ENCODE data around the gene CSTF2T.

CSTF2T gene

GRCh38 chr10:51675088-51675487 is 24.3 kb downstream of the CSTF2T start:
- Histone ChIP-seq H3K9me3 (ENCODE audit: control insufficient read depth in 1 of 2, low read length in 2 of 2) (no peaks in the 10 kb centered on the region), H3K27me3 (ENCODE audit: control insufficient read depth in 1 of 2, insufficient read depth in 2 of 2, low read length in 2 of 2) (no peaks in the 10 kb centered on the region), H3K36me3 (ENCODE audit: control insufficient read depth in 1 of 2, insufficient read depth in 2 of 2, low read length in 2 of 2) (no peaks in the 10 kb centered on the region), H3K4me1 (ENCODE audit: control insufficient read depth in 1 of 2, insufficient read depth in 2 of 2, low read length in 2 of 2) (no peaks in the 10 kb centered on the region), H3K27ac (ENCODE audit: low read depth, low read length) (no peak overlapping the region), H3K4me3 (ENCODE audit: low read depth in 1 of 2, low read length in 2 of 2) (no peak overlapping the region), H3K9ac (ENCODE audit: low read depth in 1 of 2, low read length in 2 of 2) (no peak overlapping the region)

- no peaks in the 10 kb centered on the region for H3K27me3 ChIP-seq (ENCODE audit: control insufficient read depth in 1 of 2, insufficient read depth in 2 of 2, low read length in 2 of 2)
- no peak overlapping the region for H3K27ac ChIP-seq (ENCODE audit: low read depth, low read length)
- no peak overlapping the region for H3K9ac ChIP-seq (ENCODE audit: low read depth in 1 of 2, low read length in 2 of 2)
- no peak overlapping the region for H3K4me3 ChIP-seq (ENCODE audit: low read depth in 1 of 2, low read length in 2 of 2)
- no peaks in the 10 kb centered on the region for H3K9me3 ChIP-seq (ENCODE audit: control insufficient read depth in 1 of 2, low read length in 2 of 2)
- H3K4me1 ChIP-seq (ENCODE audit: control insufficient read depth in 1 of 2, insufficient read depth in 2 of 2, low read length in 2 of 2) = no peaks in the 10 kb centered on the region
- H3K36me3 ChIP-seq (ENCODE audit: control insufficient read depth in 1 of 2, insufficient read depth in 2 of 2, low read length in 2 of 2) = no peaks in the 10 kb centered on the region
These were observed 27.3 kb downstream of the CSTF2T start for GRCh38 chr10:51672039-51672535.

- H3K27ac ChIP-seq (ENCODE audit: low read depth, low read length) = no peak overlapping the region
- no peak overlapping the region for H3K9ac ChIP-seq (ENCODE audit: low read depth in 1 of 2, low read length in 2 of 2)
These were observed 30.4 kb downstream of the CSTF2T start for GRCh38 chr10:51669041-51669440.

DNA sequence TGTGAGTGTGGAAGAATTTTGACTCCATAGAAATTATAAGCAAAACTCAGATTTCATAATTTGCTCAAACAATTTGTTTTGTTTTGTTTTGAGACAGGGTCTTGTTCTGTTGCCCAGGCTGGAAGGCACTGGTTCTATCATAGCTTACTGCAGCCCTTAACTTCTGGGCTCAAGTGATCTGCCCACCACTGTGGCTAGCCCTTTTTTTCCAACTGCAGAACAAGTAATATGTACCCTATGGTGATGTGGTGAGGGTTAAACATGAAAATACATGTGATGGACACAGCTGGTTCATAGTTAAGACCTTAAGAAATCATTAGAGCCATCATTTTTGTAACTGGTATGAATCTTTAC is 31.1 kb downstream of the CSTF2T start:
- Histone ChIP-seq H3K4me3 (ENCODE audit: low read depth in 1 of 2, low read length in 2 of 2) (no peak overlapping the region), H3K9me3 (ENCODE audit: control insufficient read depth in 1 of 2, low read length in 2 of 2) (no peaks in the 10 kb centered on the region), H3K36me3 (ENCODE audit: control insufficient read depth in 1 of 2, insufficient read depth in 2 of 2, low read length in 2 of 2) (no peaks in the 10 kb centered on the region), H3K9ac (ENCODE audit: low read depth in 1 of 2, low read length in 2 of 2) (no peak overlapping the region), H3K4me1 (ENCODE audit: control insufficient read depth in 1 of 2, insufficient read depth in 2 of 2, low read length in 2 of 2) (no peaks in the 10 kb centered on the region), H3K27me3 (ENCODE audit: control insufficient read depth in 1 of 2, insufficient read depth in 2 of 2, low read length in 2 of 2) (no peaks in the 10 kb centered on the region), H3K27ac (ENCODE audit: low read depth, low read length) (no peak overlapping the region)

More at GRCh38 chr10:51669041-51669440, 30.4 kb downstream of the CSTF2T start:
- H3K9me3 ChIP-seq (ENCODE audit: control insufficient read depth in 1 of 2, low read length in 2 of 2) = no peaks in the 10 kb centered on the region
- H3K36me3 ChIP-seq (ENCODE audit: control insufficient read depth in 1 of 2, insufficient read depth in 2 of 2, low read length in 2 of 2) = no peaks in the 10 kb centered on the region
- no peaks in the 10 kb centered on the region for H3K27me3 ChIP-seq (ENCODE audit: control insufficient read depth in 1 of 2, insufficient read depth in 2 of 2, low read length in 2 of 2)
- H3K4me1 ChIP-seq (ENCODE audit: control insufficient read depth in 1 of 2, insufficient read depth in 2 of 2, low read length in 2 of 2) = no peaks in the 10 kb centered on the region
- H3K4me3 ChIP-seq (ENCODE audit: low read depth in 1 of 2, low read length in 2 of 2) = no peak overlapping the region

- no peaks in the 10 kb centered on the region for H3K4me1 ChIP-seq (ENCODE audit: control insufficient read depth in 1 of 2, insufficient read depth in 2 of 2, low read length in 2 of 2)
- H3K4me3 ChIP-seq (ENCODE audit: low read depth in 1 of 2, low read length in 2 of 2) = no peak overlapping the region
- H3K27me3 ChIP-seq (ENCODE audit: control insufficient read depth in 1 of 2, insufficient read depth in 2 of 2, low read length in 2 of 2) = no peaks in the 10 kb centered on the region
- no peaks in the 10 kb centered on the region for H3K9me3 ChIP-seq (ENCODE audit: control insufficient read depth in 1 of 2, low read length in 2 of 2)
- no peak overlapping the region for H3K27ac ChIP-seq (ENCODE audit: low read depth, low read length)
- H3K36me3 ChIP-seq (ENCODE audit: control insufficient read depth in 1 of 2, insufficient read depth in 2 of 2, low read length in 2 of 2) = no peaks in the 10 kb centered on the region
- H3K9ac ChIP-seq (ENCODE audit: low read depth in 1 of 2, low read length in 2 of 2) = no peak overlapping the region
These were observed 31.6 kb downstream of the CSTF2T start for GRCh38 chr10:51667678-51668335.

DNA sequence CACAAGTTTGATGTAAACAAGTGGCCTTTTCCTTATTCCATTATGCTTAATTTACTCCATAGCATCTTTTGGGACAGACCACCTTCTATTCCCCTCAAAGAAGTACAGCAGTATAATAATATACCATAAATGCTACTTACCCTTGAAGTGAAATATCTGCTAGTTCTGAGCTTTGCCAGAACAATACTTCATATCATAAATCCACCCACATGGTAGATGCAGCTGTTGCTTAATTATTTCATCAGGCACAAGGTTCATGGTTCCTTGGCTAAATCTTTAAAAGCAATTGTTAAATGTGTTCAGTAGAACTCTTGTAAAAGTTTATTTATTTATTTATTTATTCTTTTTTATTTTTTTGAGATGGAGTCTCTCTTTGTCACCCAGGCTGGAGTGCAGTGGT is 32.9 kb downstream of the CSTF2T start:
- Histone ChIP-seq H3K9me3 (ENCODE audit: control insufficient read depth in 1 of 2, low read length in 2 of 2) (no peaks in the 10 kb centered on the region), H3K27ac (ENCODE audit: low read depth, low read length) (no peak overlapping the region), H3K4me3 (ENCODE audit: low read depth in 1 of 2, low read length in 2 of 2) (no peak overlapping the region), H3K9ac (ENCODE audit: low read depth in 1 of 2, low read length in 2 of 2) (no peak overlapping the region), H3K36me3 (ENCODE audit: control insufficient read depth in 1 of 2, insufficient read depth in 2 of 2, low read length in 2 of 2) (no peaks in the 10 kb centered on the region), H3K4me1 (ENCODE audit: control insufficient read depth in 1 of 2, insufficient read depth in 2 of 2, low read length in 2 of 2) (no peaks in the 10 kb centered on the region), H3K27me3 (ENCODE audit: control insufficient read depth in 1 of 2, insufficient read depth in 2 of 2, low read length in 2 of 2) (no peaks in the 10 kb centered on the region)

GRCh38 chr10:51663086-51663485 is 36.3 kb downstream of the CSTF2T start:
- Histone ChIP-seq H3K36me3 (ENCODE audit: control insufficient read depth in 1 of 2, insufficient read depth in 2 of 2, low read length in 2 of 2) (no peaks in the 10 kb centered on the region), H3K4me1 (ENCODE audit: control insufficient read depth in 1 of 2, insufficient read depth in 2 of 2, low read length in 2 of 2) (no peaks in the 10 kb centered on the region), H3K9ac (ENCODE audit: low read depth in 1 of 2, low read length in 2 of 2) (no peak overlapping the region), H3K4me3 (ENCODE audit: low read depth in 1 of 2, low read length in 2 of 2) (no peak overlapping the region), H3K27me3 (ENCODE audit: control insufficient read depth in 1 of 2, insufficient read depth in 2 of 2, low read length in 2 of 2) (no peaks in the 10 kb centered on the region), H3K9me3 (ENCODE audit: control insufficient read depth in 1 of 2, low read length in 2 of 2) (no peaks in the 10 kb centered on the region), H3K27ac (ENCODE audit: low read depth, low read length) (no peak overlapping the region)

DNA sequence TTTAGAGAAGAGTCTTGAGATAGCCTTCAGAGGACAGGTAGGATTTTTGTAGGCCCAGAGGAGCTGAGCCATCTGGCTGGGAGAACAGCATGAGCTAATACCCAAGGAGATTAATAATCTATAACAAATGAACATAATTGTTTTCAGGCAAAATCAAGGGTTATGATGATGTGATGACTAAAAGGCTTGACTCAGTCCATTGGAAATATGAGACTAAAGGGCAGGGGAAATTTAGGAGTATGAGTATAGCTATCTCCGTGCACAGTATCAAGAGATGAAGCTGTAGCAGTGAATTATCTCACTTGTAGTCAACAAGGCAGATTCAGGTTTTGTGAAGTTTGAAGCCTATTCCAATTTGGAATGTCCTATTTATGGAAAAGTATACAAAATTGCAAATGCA is 40.1 kb downstream of the CSTF2T start:
- H3K27me3 ChIP-seq (ENCODE audit: control insufficient read depth in 1 of 2, insufficient read depth in 2 of 2, low read length in 2 of 2) = no peaks in the 10 kb centered on the region
- no peak overlapping the region for H3K9ac ChIP-seq (ENCODE audit: low read depth in 1 of 2, low read length in 2 of 2)
- H3K9me3 ChIP-seq (ENCODE audit: control insufficient read depth in 1 of 2, low read length in 2 of 2) = no peaks in the 10 kb centered on the region
- no peaks in the 10 kb centered on the region for H3K4me1 ChIP-seq (ENCODE audit: control insufficient read depth in 1 of 2, insufficient read depth in 2 of 2, low read length in 2 of 2)
- no peak overlapping the region for H3K27ac ChIP-seq (ENCODE audit: low read depth, low read length)
- H3K4me3 ChIP-seq (ENCODE audit: low read depth in 1 of 2, low read length in 2 of 2) = no peak overlapping the region
- no peaks in the 10 kb centered on the region for H3K36me3 ChIP-seq (ENCODE audit: control insufficient read depth in 1 of 2, insufficient read depth in 2 of 2, low read length in 2 of 2)

- Histone ChIP-seq H3K9ac (ENCODE audit: low read depth in 1 of 2, low read length in 2 of 2) (no peak overlapping the region), H3K36me3 (ENCODE audit: control insufficient read depth in 1 of 2, insufficient read depth in 2 of 2, low read length in 2 of 2) (no peaks in the 10 kb centered on the region), H3K9me3 (ENCODE audit: control insufficient read depth in 1 of 2, low read length in 2 of 2) (no peaks in the 10 kb centered on the region), H3K27me3 (ENCODE audit: control insufficient read depth in 1 of 2, insufficient read depth in 2 of 2, low read length in 2 of 2) (no peaks in the 10 kb centered on the region), H3K4me1 (ENCODE audit: control insufficient read depth in 1 of 2, insufficient read depth in 2 of 2, low read length in 2 of 2) (no peaks in the 10 kb centered on the region), H3K4me3 (ENCODE audit: low read depth in 1 of 2, low read length in 2 of 2) (no peak overlapping the region), H3K27ac (ENCODE audit: low read depth, low read length) (no peak overlapping the region)
These were observed 41.4 kb downstream of the CSTF2T start for GRCh38 chr10:51658000-51658399.

GRCh38 chr10:51656503-51656902 is 42.9 kb downstream of the CSTF2T start:
- Histone ChIP-seq H3K27me3 (ENCODE audit: control insufficient read depth in 1 of 2, insufficient read depth in 2 of 2, low read length in 2 of 2) (no peaks in the 10 kb centered on the region), H3K9ac (ENCODE audit: low read depth in 1 of 2, low read length in 2 of 2) (no peak overlapping the region), H3K36me3 (ENCODE audit: control insufficient read depth in 1 of 2, insufficient read depth in 2 of 2, low read length in 2 of 2) (no peaks in the 10 kb centered on the region), H3K9me3 (ENCODE audit: control insufficient read depth in 1 of 2, low read length in 2 of 2) (no peaks in the 10 kb centered on the region), H3K4me1 (ENCODE audit: control insufficient read depth in 1 of 2, insufficient read depth in 2 of 2, low read length in 2 of 2) (no peaks in the 10 kb centered on the region), H3K4me3 (ENCODE audit: low read depth in 1 of 2, low read length in 2 of 2) (no peak overlapping the region), H3K27ac (ENCODE audit: low read depth, low read length) (no peak overlapping the region)

DNA sequence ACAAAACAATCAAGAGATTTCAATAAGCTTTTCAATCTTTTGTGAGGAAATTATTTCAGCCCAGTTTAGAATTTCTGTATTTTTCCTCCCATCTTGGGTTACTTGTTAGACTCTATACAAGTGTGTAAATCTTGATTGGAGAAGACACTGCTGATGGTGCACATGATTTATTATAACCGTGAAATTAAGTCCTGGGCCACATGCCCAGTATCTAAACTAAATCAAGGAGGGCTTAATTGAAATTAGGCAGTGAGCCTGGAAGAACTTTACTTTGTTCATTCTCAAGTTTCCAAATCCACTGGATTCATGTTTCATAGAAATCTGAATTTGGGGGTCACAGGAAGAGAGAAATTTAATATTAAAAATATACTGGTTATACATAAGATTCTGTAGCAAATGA is 44.5 kb downstream of the CSTF2T start:
- Histone ChIP-seq H3K36me3 (ENCODE audit: control insufficient read depth in 1 of 2, insufficient read depth in 2 of 2, low read length in 2 of 2) (no peaks in the 10 kb centered on the region), H3K27me3 (ENCODE audit: control insufficient read depth in 1 of 2, insufficient read depth in 2 of 2, low read length in 2 of 2) (no peaks in the 10 kb centered on the region), H3K4me1 (ENCODE audit: control insufficient read depth in 1 of 2, insufficient read depth in 2 of 2, low read length in 2 of 2) (no peaks in the 10 kb centered on the region), H3K4me3 (ENCODE audit: low read depth in 1 of 2, low read length in 2 of 2) (no peak overlapping the region), H3K9ac (ENCODE audit: low read depth in 1 of 2, low read length in 2 of 2) (no peak overlapping the region), H3K9me3 (ENCODE audit: control insufficient read depth in 1 of 2, low read length in 2 of 2) (no peaks in the 10 kb centered on the region), H3K27ac (ENCODE audit: low read depth, low read length) (no peak overlapping the region)

Measured in duodenal mucosa (tissue), 2 donors.